Measurements from ENCODE around the gene FOXF2. TPM values are rescaled to one million over a fixed set of nuclear protein-coding genes. Genes with fewer than 3 reads are reported as not detected.

Gene FOXF2
- total RNA-seq, 3 donors from 2014 or later, result 6.9 to 68.1 (median 7.1) TPM

GRCh38 chr6:1390946-1391799 is 1.8 kb downstream of the FOXF2 start:
- no peak for ATAC-seq

GRCh38 chr6:1391800-1392309 is 2.5 kb downstream of the FOXF2 start:
- DNase-seq, result no peak
- H3K4me1 ChIP-seq (ENCODE audit: low read depth), result peaks cover 4% of the 10 kb centered on the region
- H3K36me3 ChIP-seq (ENCODE audit: low read depth), result no peaks in the 10 kb centered on the region
- no peak for TF ChIP-seq CTCF (IDR thresholded peaks at IDR 0.05)
- no peak for ATAC-seq
- no peaks in the 10 kb centered on the region for H3K9me3 ChIP-seq
- intact Hi-C loops (cut with DNase I, micrococcal nuclease), result loop anchor here (5.0 to 10.0 kb wide), 2 partner anchors 680 to 797 kb away; no protein-coding TSS in a partner anchor
- no peak overlapping the region for H3K4me3 ChIP-seq

More at GRCh38 chr6:1390946-1391799, 1.8 kb downstream of the FOXF2 start:
- TF ChIP-seq CTCF (IDR thresholded peaks at IDR 0.05), result no peak
- H3K9me3 ChIP-seq, result no peaks in the 10 kb centered on the region
- no peaks in the 10 kb centered on the region for H3K36me3 ChIP-seq (ENCODE audit: low read depth)
- no peak for DNase-seq
- peaks cover 4% of the 10 kb centered on the region for H3K4me1 ChIP-seq (ENCODE audit: low read depth)
- intact Hi-C loops (cut with DNase I, micrococcal nuclease), result loop anchor here (5.0 to 10.0 kb wide), 2 partner anchors 679 to 796 kb away; no protein-coding TSS in a partner anchor
- H3K4me3 ChIP-seq, result peak overlapping the region; percentile 19

GRCh38 chr6:1392813-1393640 is 3.7 kb downstream of the FOXF2 start:
- no peaks in the 10 kb centered on the region for H3K9me3 ChIP-seq
- H3K36me3 ChIP-seq (ENCODE audit: low read depth), result no peaks in the 10 kb centered on the region
- no peak for ATAC-seq
- no peak overlapping the region for H3K4me3 ChIP-seq
- intact Hi-C loops (cut with DNase I, micrococcal nuclease), result loop anchor here (5.0 to 10.0 kb wide), 2 partner anchors 681 to 798 kb away; no protein-coding TSS in a partner anchor
- no peak for TF ChIP-seq CTCF (IDR thresholded peaks at IDR 0.05)
- peaks cover 4% of the 10 kb centered on the region for H3K4me1 ChIP-seq (ENCODE audit: low read depth)
- no peak for DNase-seq

GRCh38 chr6:1393641-1394283 is 4.4 kb downstream of the FOXF2 start:
- Histone ChIP-seq H3K36me3 (ENCODE audit: low read depth) (no peaks in the 10 kb centered on the region), H3K4me1 (ENCODE audit: low read depth) (peaks cover 4% of the 10 kb centered on the region), H3K9me3 (no peaks in the 10 kb centered on the region), H3K4me3 (no peak overlapping the region)
- DNase-seq (no peak), ATAC-seq (no peak)
- TF ChIP-seq CTCF (IDR thresholded peaks at IDR 0.05), result no peak
- intact Hi-C loops (cut with DNase I, micrococcal nuclease), result loop anchor here (5.0 to 10.0 kb wide), 2 partner anchors 681 to 799 kb away; no protein-coding TSS in a partner anchor
